Astrocyte of the spinal cord (primary cell): Measurements from ENCODE around the gene TTC17.

Source experiments
- DNase-seq: peaks from one replicate; pipeline ENCODE4 v3.0.0; 2011; ENCODE audit warnings: low read depth, low spot score
- H3K4me3 ChIP-seq: 2 replicates; pipeline ENCODE4 v1.5.1; 2011; ENCODE audit warnings: low read depth, mild to moderate bottlenecking, low read length, moderate library complexity
- in situ Hi-C: cut with HindIII; loops from 2 replicates; pipeline ENCODE4 v1.10.0; 2017; ENCODE audit warnings: low sequenced_read_pairs
- TF ChIP-seq, protein P1 (sequence below): IDR thresholded peaks from 2 replicates; pipeline ENCODE4 v1.5.1; 2012; ENCODE audit warnings: low read depth, mild to moderate bottlenecking, low read length, inconsistent platforms

The TTC17 gene

DNA sequence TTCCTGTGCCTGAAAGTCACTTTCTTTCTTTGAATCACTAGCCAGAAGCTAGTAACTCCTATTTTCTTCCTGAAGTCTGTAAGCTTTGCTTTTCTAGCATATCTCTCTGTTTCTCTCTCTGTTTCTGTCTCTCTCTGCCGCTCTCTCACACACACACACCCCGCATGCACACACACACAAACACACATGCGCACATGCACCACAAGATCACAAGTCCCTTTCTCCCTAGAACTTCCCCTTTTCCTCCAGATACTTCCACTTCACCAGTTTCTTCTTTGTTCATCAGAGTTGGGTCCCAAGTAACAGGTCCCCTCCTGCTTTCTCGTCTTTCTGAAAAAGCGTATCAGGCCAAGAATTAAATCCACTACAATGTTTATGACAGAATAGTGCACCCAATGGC lies 173.3 kb downstream of the TTC17 start:
- H3K4me3 ChIP-seq = no peak overlapping the region
- in situ Hi-C loops = no loop called here
- no peak for DNase-seq
- TF ChIP-seq, protein P1, sequence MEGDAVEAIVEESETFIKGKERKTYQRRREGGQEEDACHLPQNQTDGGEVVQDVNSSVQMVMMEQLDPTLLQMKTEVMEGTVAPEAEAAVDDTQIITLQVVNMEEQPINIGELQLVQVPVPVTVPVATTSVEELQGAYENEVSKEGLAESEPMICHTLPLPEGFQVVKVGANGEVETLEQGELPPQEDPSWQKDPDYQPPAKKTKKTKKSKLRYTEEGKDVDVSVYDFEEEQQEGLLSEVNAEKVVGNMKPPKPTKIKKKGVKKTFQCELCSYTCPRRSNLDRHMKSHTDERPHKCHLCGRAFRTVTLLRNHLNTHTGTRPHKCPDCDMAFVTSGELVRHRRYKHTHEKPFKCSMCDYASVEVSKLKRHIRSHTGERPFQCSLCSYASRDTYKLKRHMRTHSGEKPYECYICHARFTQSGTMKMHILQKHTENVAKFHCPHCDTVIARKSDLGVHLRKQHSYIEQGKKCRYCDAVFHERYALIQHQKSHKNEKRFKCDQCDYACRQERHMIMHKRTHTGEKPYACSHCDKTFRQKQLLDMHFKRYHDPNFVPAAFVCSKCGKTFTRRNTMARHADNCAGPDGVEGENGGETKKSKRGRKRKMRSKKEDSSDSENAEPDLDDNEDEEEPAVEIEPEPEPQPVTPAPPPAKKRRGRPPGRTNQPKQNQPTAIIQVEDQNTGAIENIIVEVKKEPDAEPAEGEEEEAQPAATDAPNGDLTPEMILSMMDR = no peak

DNA sequence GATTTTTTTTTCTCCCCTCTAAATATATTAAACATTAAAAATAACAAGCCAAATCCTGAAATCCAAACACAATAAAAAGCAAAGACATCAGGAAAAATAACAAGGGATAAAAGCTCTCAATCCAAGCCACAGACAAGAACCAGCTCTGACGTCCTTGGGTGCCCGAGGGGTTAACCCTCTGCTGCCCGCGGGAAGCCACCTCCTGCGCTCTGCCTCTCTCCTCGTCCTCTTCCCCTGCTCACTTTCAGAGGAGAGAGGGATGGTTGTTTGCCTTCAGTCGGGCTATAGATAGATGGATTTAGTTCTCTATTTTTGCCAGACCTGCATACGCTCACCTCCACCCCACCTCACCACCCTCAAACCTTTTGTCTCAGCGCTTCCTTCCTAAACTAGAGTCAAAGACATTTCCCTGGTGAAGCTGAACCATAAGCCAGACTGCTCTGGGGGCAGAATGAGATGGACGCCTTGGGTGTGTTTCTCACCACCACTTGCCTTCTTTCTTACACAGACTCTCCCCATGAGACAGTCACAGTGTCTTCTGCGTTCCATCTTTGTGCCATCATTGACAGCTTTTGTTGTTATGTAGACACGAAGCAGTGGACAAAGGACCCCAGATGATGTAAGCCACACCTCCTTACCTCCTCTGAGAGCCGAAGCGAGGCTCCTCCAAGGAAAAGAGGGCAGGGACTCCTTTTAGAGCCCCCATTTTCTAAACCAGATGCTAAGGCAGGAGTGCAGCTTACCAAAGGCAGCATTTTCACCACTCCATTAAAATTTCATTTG lies 179.3 kb downstream of the TTC17 start:
- no peak overlapping the region for H3K4me3 ChIP-seq
- in situ Hi-C loops = no loop called here
- no peak for DNase-seq
- TF ChIP-seq, protein P1 = no peak

DNA sequence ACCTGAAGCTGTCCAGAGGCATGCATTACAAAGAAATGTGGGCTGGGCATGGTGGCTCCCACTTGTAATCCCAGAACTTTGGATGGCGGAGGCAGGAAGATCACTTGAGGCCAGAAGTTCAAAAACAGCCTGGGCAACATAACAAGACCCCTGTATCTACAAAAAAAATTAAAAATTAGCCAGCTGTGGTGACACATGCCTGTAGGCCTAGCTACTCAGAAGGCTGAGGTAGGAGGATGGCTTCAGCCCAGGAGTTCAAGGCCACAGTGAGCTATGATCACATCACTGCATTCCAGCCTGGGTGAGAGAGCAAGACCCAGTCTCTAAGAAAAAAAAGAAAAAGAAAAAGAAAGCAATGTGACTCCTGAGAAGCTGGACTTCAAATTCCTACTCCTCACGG lies 183.3 kb downstream of the TTC17 start:
- DNase-seq = no peak
- no peak overlapping the region for H3K4me3 ChIP-seq
- TF ChIP-seq, protein P1 = no peak
- in situ Hi-C loops = no loop called here

DNA sequence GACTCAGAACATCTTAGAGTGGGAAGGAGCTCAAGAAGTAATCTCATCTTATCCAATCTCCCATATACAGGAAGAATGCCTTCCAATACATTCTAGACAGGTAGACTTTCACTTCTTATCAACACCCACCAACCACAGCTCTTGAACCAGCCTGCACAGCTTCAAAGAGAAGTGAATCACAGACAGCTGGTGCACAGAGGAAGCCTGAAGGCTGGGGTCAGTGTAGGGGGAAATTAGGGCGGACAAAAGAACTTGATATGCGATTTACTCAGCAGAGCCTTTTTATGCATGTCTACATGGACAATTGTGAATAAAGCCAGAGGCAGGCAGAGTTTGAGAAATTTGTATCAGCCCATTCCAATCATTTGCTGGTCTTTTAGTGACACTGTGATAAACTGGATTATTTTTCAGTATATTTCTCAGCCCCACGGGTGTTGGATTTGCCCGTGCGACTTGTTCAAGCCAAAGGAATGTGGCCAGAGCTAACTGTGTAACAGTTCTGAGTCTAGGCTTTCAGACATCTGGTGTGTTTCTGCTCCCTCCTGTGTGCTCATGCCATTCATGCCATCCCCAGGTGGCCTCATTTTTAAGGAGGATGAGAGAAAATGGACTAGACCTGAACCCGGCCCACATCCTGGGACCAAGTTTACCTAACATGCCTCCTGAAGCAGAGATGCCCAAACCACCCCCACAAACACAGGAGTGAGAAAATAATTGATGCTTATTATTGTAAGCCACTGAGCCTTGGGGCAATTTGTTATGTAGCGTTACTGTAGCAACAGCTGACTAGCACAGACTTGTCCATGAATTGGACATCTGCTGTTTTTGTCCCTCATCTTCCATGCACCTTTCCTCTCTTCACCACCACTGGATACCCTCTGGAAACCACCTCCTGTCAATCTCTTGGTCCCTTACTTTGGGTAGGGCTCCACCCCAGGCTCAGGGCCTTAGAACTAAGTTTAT lies 184.3 kb downstream of the TTC17 start:
- TF ChIP-seq, protein P1 = no peak
- in situ Hi-C loops = no loop called here
- no peak overlapping the region for H3K4me3 ChIP-seq
- DNase-seq = no peak
